SK-N-SH (cell line): ENCODE measurements around the gene GNG13. TPM values are rescaled to one million over a fixed set of nuclear protein-coding genes. Genes with fewer than 3 reads are reported as not detected.

Source experiments
- CTCF ChIA-PET: fragments of 300-600, 350-600 bp; formaldehyde crosslinking; extraction: SDS; loops from one replicate; lab custom pipeline; 2021; lab: Yijun Ruan, JAX
- POLR2A ChIA-PET: fragments of 350-600 bp; sonication (Branson Sonifier 250); formaldehyde crosslinking; extraction: SDS; loops from one replicate; lab custom pipeline; 2020; ENCODE audit warnings: antibody characterized with exemption, inconsistent platforms; lab: Yijun Ruan, JAX
- DNase-seq: peaks from one replicate; pipeline ENCODE4 v3.0.0; 2012
- H2AFZ ChIP-seq: fragments of 200-600 bp; sonication (generic); 2 replicates; pipeline ENCODE4 v1.8.1; 2016; ENCODE audit warnings: antibody characterized with exemption, mild to moderate bottlenecking, low read depth
- H3F3A ChIP-seq: fragments of 200-600 bp; sonication (generic); replicated peaks from 2 replicates; pipeline ENCODE3; 2016; ENCODE audit warnings: antibody characterized with exemption, mild to moderate bottlenecking; ENCODE audit not compliant: insufficient read depth
- H3K27ac ChIP-seq, 2 experiments: fragments of 200-500 bp in 1 of 2; fragments of 200-600 bp in 1 of 2; sonication (Bioruptor generic) in 1 of 2; sonication (generic), shearing (Covaris generic) in 1 of 2; 2 replicates each; pipeline versions ENCODE4 v1.5.1 to v1.6.1; 2014 to 2016; ENCODE audit warnings: low read depth in 2 of 2, inconsistent platforms in 1 of 2, low read length in 1 of 2, mild to moderate bottlenecking in 1 of 2, mixed read lengths in 1 of 2
- H3K27me3 ChIP-seq: fragments of 200-600 bp; sonication (generic), shearing (Covaris generic); 2 replicates; pipeline ENCODE4 v1.6.1; 2016; ENCODE audit warnings: mixed run types; ENCODE audit not compliant: insufficient read depth
- H3K36me3 ChIP-seq, 2 experiments: fragments of 200-500 bp in 1 of 2; fragments of 200-600 bp in 1 of 2; sonication (Bioruptor generic) in 1 of 2; sonication (generic) in 1 of 2; replicated peaks in 1 of 2; 2 replicates each; pipeline versions ENCODE3 to v1.5.1; 2014 to 2016; ENCODE audit warnings: low read length in 1 of 2, mild to moderate bottlenecking in 1 of 2; ENCODE audit not compliant: insufficient read depth in 2 of 2, control insufficient read depth in 1 of 2
- H3K4me1 ChIP-seq, 2 experiments: fragments of 200-500 bp in 1 of 2; fragments of 200-600 bp in 1 of 2; sonication (Bioruptor generic) in 1 of 2; sonication (generic), shearing (Covaris generic) in 1 of 2; 2 replicates each; pipeline versions ENCODE4 v1.5.1 to v1.6.1; 2014 to 2016; ENCODE audit warnings: low read depth in 1 of 2, low read length in 1 of 2, mixed run types in 1 of 2; ENCODE audit not compliant: insufficient read depth in 2 of 2, control insufficient read depth in 1 of 2
- H3K4me2 ChIP-seq: fragments of 200-600 bp; sonication (generic), shearing (Covaris generic); 2 replicates; pipeline ENCODE4 v1.6.1; 2017; ENCODE audit warnings: mixed run types
- H3K4me3 ChIP-seq, 2 experiments: fragments of 200-500 bp in 1 of 2; fragments of 200-600 bp in 1 of 2; sonication (Bioruptor generic) in 1 of 2; sonication (generic), shearing (Covaris generic) in 1 of 2; 2 replicates each; pipeline versions ENCODE4 v1.5.1 to v1.8.1; 2014 to 2016; ENCODE audit warnings: low read depth in 2 of 2, inconsistent platforms in 1 of 2, low read length in 1 of 2, mild to moderate bottlenecking in 1 of 2, mixed read lengths in 1 of 2, moderate library complexity in 1 of 2
- H3K79me2 ChIP-seq: fragments of 200-600 bp; sonication (generic); 2 replicates; pipeline ENCODE4 v1.8.1; 2017; ENCODE audit warnings: mild to moderate bottlenecking; ENCODE audit not compliant: insufficient read depth
- H3K9ac ChIP-seq: fragments of 200-600 bp; sonication (generic); 2 replicates; pipeline ENCODE4 v1.6.1; 2017; ENCODE audit warnings: mixed run types
- H3K9me2 ChIP-seq: fragments of 200-600 bp; sonication (generic); 2 replicates; pipeline ENCODE4 v1.6.1; 2017; ENCODE audit warnings: mixed run types
- H3K9me3 ChIP-seq: fragments of 200-600 bp; sonication (generic); 2 replicates; pipeline ENCODE4 v1.6.1; 2017; ENCODE audit warnings: mixed run types, mild to moderate bottlenecking, moderate library complexity
- H4K20me1 ChIP-seq: fragments of 200-600 bp; sonication (generic); 2 replicates; pipeline ENCODE4 v1.6.1; 2017; ENCODE audit warnings: mild to moderate bottlenecking, mixed run types; ENCODE audit not compliant: insufficient read depth
- CHD2 ChIP-seq: fragments of 150-350 bp; IDR thresholded peaks from 2 replicates; pipeline ENCODE4 v1.6.1; 2018; ENCODE audit warnings: low read length; ENCODE audit not compliant: partially characterized antibody
- CTCF ChIP-seq: fragments of 200-600 bp; sonication (generic); IDR thresholded peaks from 2 replicates; pipeline ENCODE4 v1.6.1; 2017; ENCODE audit warnings: antibody characterized with exemption, mild to moderate bottlenecking, moderate library complexity
- ELF1 ChIP-seq: IDR thresholded peaks from 2 replicates; pipeline ENCODE4 v1.4.0; 2012
- EZH2phosphoT487 ChIP-seq: fragments of 200-600 bp; sonication (generic); IDR thresholded peaks from 2 replicates; pipeline ENCODE4 v1.6.1; 2017; ENCODE audit warnings: low read depth, mixed run types, mild to moderate bottlenecking, antibody characterized with exemption, moderate library complexity, borderline replicate concordance
- FOSL2 ChIP-seq: IDR thresholded peaks from 2 replicates; pipeline ENCODE4 v1.4.0; 2012; ENCODE audit warnings: low read depth, mild to moderate bottlenecking, moderate library complexity, borderline replicate concordance
- FOXM1 ChIP-seq: IDR thresholded peaks from 2 replicates; pipeline ENCODE4 v1.4.0; 2012; ENCODE audit warnings: low read depth, mild to moderate bottlenecking
- GABPA ChIP-seq: IDR thresholded peaks from 2 replicates; pipeline ENCODE4 v1.4.0; 2012; ENCODE audit warnings: low read depth, mild to moderate bottlenecking
- MAX ChIP-seq: IDR thresholded peaks from 2 replicates; pipeline ENCODE4 v1.4.0; 2012; ENCODE audit warnings: low read depth
- MEF2A ChIP-seq: IDR thresholded peaks from 2 replicates; pipeline ENCODE4 v1.4.0; 2012; ENCODE audit warnings: low read depth, borderline replicate concordance
- NRF1 ChIP-seq: IDR thresholded peaks from 2 replicates; pipeline ENCODE4 v1.6.1; 2012; ENCODE audit warnings: low read depth, mild to moderate bottlenecking, low read length
- POLR2AphosphoS5 ChIP-seq: IDR thresholded peaks from 2 replicates; pipeline ENCODE4 v1.6.1; 2012; ENCODE audit warnings: low read depth, low read length
- RAD21 ChIP-seq: IDR thresholded peaks from 2 replicates; pipeline ENCODE4 v1.6.1; 2012; ENCODE audit warnings: mild to moderate bottlenecking, low read length
- RCOR1 ChIP-seq: fragments of 150-350 bp; IDR thresholded peaks from 2 replicates; pipeline ENCODE4 v1.6.1; 2017; ENCODE audit warnings: antibody characterized with exemption, low read length
- RFX5 ChIP-seq: IDR thresholded peaks from 2 replicates; pipeline ENCODE4 v1.6.1; 2012; ENCODE audit warnings: mild to moderate bottlenecking, improper control_type of control experiment, low read length
- SMC3 ChIP-seq: IDR thresholded peaks from 2 replicates; pipeline ENCODE4 v1.6.1; 2012; ENCODE audit warnings: low read depth, low read length, improper control_type of control experiment
- USF1 ChIP-seq: IDR thresholded peaks from 2 replicates; pipeline ENCODE4 v1.4.0; 2012; ENCODE audit warnings: low read depth, borderline replicate concordance
- ZBTB33 ChIP-seq: IDR thresholded peaks from 2 replicates; pipeline ENCODE4 v1.4.0; 2012; ENCODE audit warnings: low read depth, borderline replicate concordance
- WGBS: methylation state at CpG from one replicate; pipeline ENCODE4 v1.1.6; 2017; ENCODE audit warnings: low lambda C conversion rate; 5-methylcytosine and 5-hydroxymethylcytosine counted together
- polyA plus RNA-seq, 3 experiments: library from polyadenylated mRNA; depleted of rRNA; stranded (reverse); fragments of >200 nt; gene quantifications; 2 replicates each; pipeline ENCODE4 v1.2.3, GENCODE V29; 2012

The GNG13 gene
- polyA plus RNA-seq, 1 of the 3 experiments (the other 2 are of a cell fraction) = not detected

- TF ChIP-seq FOSL2 (no peak), EZH2phosphoT487 (no peak), RCOR1 (no peak)
Observed at GRCh38 chr16:802914-803753, 2.6 kb upstream of the GNG13 start (continued).

GRCh38 chr16:802461-802860 is 1.9 kb upstream of the GNG13 start:
- H3K79me2 ChIP-seq = peaks cover 4% of the 10 kb centered on the region
- H3K27ac ChIP-seq = no peak overlapping the region
- peaks cover 0 to 13% of the 10 kb centered on the region in 2 experiments; a peak in 1 of 4 replicates for H3K4me1 ChIP-seq
- no peaks in the 10 kb centered on the region for H3K9me2 ChIP-seq
- H3K4me2 ChIP-seq = no peak overlapping the region
- DNase-seq = no peak
- H3K9me3 ChIP-seq = no peaks in the 10 kb centered on the region
- TF ChIP-seq CHD2 (no peak), SMC3 (no peak), RAD21 (no peak), GABPA (no peak), NRF1 (no peak)
- WGBS = 43% methylated on average over 1 of the region's 7 CpGs
- no peak overlapping the region for H2AFZ ChIP-seq
- H3K4me3 ChIP-seq = no peak overlapping the region
- H3K27me3 ChIP-seq = peaks cover 24% of the 10 kb centered on the region; the same call in 1 of the 2 replicates
- H4K20me1 ChIP-seq = no peaks in the 10 kb centered on the region
- CTCF ChIA-PET = interaction anchor here (2.6 kb wide), 1 partner anchor 17 kb away, joined by 15 read pairs; no protein-coding TSS in a partner anchor
- H3K36me3 ChIP-seq = no peaks in the 10 kb centered on the region
- no peak overlapping the region for H3K9ac ChIP-seq
- POLR2A ChIA-PET = no interaction called here
- no peaks in the 10 kb centered on the region for H3F3A ChIP-seq

- TF ChIP-seq ZBTB33 = no peak
- TF ChIP-seq RCOR1 = no peak
- TF ChIP-seq GABPA = no peak
- no peak for TF ChIP-seq MAX
- no peak for TF ChIP-seq ELF1
- TF ChIP-seq USF1 = no peak
- no peak for TF ChIP-seq RFX5
- TF ChIP-seq POLR2AphosphoS5 = no peak
- TF ChIP-seq NRF1 = no peak
- TF ChIP-seq CHD2 = no peak
- TF ChIP-seq RAD21 = no peak
- no peak for TF ChIP-seq MEF2A
- TF ChIP-seq FOXM1 = no peak
- TF ChIP-seq CTCF = no peak
- TF ChIP-seq SMC3 = no peak
- Histone ChIP-seq H3K9me3 (no peaks in the 10 kb centered on the region), H3K27ac (no peak overlapping the region), H3K4me3 (no peak overlapping the region), H2AFZ (no peak overlapping the region), H3K9me2 (no peaks in the 10 kb centered on the region), H3K4me2 (no peak overlapping the region), H3K27me3 (peaks cover 24% of the 10 kb centered on the region; the same call in 1 of the 2 replicates), H3K9ac (no peak overlapping the region), H3K36me3 (no peaks in the 10 kb centered on the region), H4K20me1 (no peaks in the 10 kb centered on the region), H3K4me1 (peaks cover 0 to 13% of the 10 kb centered on the region in 2 experiments; a peak in 1 of 4 replicates), H3F3A (no peaks in the 10 kb centered on the region), H3K79me2 (no peaks in the 10 kb centered on the region; the same call in 1 of the 2 replicates)
- DNase-seq = no peak
- WGBS = 52% methylated on average over 7 of the region's 22 CpGs
- POLR2A ChIA-PET = interaction anchor here (0.5 kb wide), 1 partner anchor 274 kb away, joined by 3 read pairs; the partner anchor contains the start of gene CAPN15
- CTCF ChIA-PET = interaction anchor here (1.2 to 2.6 kb wide), 4 partner anchors 16 to 301 kb away, joined by 3 to 15 read pairs (median 4); no protein-coding TSS in a partner anchor
Observed at GRCh38 chr16:801584-802363, 1.2 kb upstream of the GNG13 start.
